HEK293 (cell line): ENCODE data around the gene R3HDML.

Source experiments
- REST ChIP-seq: fragments of 450-650 bp; formaldehyde crosslinking; IDR thresholded peaks from 2 replicates; pipeline ENCODE4 v1.5.1; 2016; ENCODE audit warnings: missing biosample characterization, missing genetic modification characterization
- SETDB1 ChIP-seq: IDR thresholded peaks from one replicate; pipeline ENCODE4 v1.6.1; 2017; ENCODE audit warnings: mild to moderate bottlenecking, low read length, moderate library complexity, mixed read lengths; ENCODE audit not compliant: insufficient read length
- TCF7L2 ChIP-seq: IDR thresholded peaks from 2 replicates; pipeline ENCODE4 v1.6.1; 2011; ENCODE audit warnings: low read depth, mild to moderate bottlenecking, inconsistent platforms, low read length, moderate library complexity, borderline replicate concordance
- TRIM28 ChIP-seq: IDR thresholded peaks from 2 replicates; pipeline ENCODE4 v1.6.1; 2011; ENCODE audit warnings: low read length, control low read depth, borderline replicate concordance
- ZBTB26 ChIP-seq: fragments of 450-650 bp; formaldehyde crosslinking; optimal IDR thresholded peaks from 2 replicates; pipeline ENCODE3; 2016; ENCODE audit warnings: missing biosample characterization, mild to moderate bottlenecking, missing genetic modification characterization
- ZNF112 ChIP-seq: fragments of 450-650 bp; formaldehyde crosslinking; IDR thresholded peaks from 2 replicates; pipeline ENCODE4 v1.5.0; 2017; ENCODE audit warnings: missing biosample characterization, missing genetic modification characterization
- TF ChIP-seq, protein P1 (sequence below): fragments of 450-650 bp; formaldehyde crosslinking; IDR thresholded peaks from 2 replicates; pipeline ENCODE4 v1.5.1; 2016; ENCODE audit warnings: missing biosample characterization, missing genetic modification characterization

GRCh38 chr20:44348168-44348659, 11.4 kb downstream of the R3HDML start:
- TF ChIP-seq REST (tag by site-specific recombination) (no peak), ZBTB26 (no peak), ZNF112 (tag by site-specific recombination) (no peak), TCF7L2 (no peak), TRIM28 (no peak), SETDB1 (no peak)
- TF ChIP-seq, protein P1, sequence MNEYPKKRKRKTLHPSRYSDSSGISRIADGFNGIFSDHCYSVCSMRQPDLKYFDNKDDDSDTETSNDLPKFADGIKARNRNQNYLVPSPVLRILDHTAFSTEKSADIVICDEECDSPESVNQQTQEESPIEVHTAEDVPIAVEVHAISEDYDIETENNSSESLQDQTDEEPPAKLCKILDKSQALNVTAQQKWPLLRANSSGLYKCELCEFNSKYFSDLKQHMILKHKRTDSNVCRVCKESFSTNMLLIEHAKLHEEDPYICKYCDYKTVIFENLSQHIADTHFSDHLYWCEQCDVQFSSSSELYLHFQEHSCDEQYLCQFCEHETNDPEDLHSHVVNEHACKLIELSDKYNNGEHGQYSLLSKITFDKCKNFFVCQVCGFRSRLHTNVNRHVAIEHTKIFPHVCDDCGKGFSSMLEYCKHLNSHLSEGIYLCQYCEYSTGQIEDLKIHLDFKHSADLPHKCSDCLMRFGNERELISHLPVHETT (tag by site-specific recombination) = no peak
